B cell (primary cell): ENCODE data around the gene SCP2. TPM values are rescaled to one million over a fixed set of nuclear protein-coding genes. Genes with fewer than 3 reads are reported as not detected.

Source experiments
- ATAC-seq: fragments of 200-7000 bp; cut with Tn5 transposase; one replicate; pipeline ENCODE4 v1.10.0; 2021; ENCODE audit warnings: low read depth, mild to moderate bottlenecking, moderate number of reproducible peaks, moderate library complexity
- CTCF ChIA-PET: fragments of 350-600 bp; sonication (Branson Sonifier 250); formaldehyde crosslinking; loops from one replicate; lab custom pipeline; 2021; ENCODE audit warnings: antibody characterized with exemption, inconsistent platforms; lab: Charles Lee
- POLR2A ChIA-PET: fragments of 350-600 bp; sonication (Branson Sonifier 250); formaldehyde crosslinking; loops from one replicate; lab custom pipeline; 2021; ENCODE audit warnings: antibody characterized with exemption; lab: Charles Lee
- DNase-seq: peaks from one replicate; pipeline ENCODE4 v3.0.0; 2013
- H2AFZ ChIP-seq: 2 replicates; pipeline ENCODE4 v1.6.1; 2012; ENCODE audit warnings: mild to moderate bottlenecking, low read depth, low read length; ENCODE audit not compliant: insufficient read depth, poor library complexity, severe bottlenecking
- H3K27ac ChIP-seq, 2 donors: 1 replicate in 1 of 2; 2 replicates in 1 of 2; pipeline ENCODE4 v1.5.1; 2012 to 2013; ENCODE audit warnings: low read length in 2 of 2, mild to moderate bottlenecking in 2 of 2, moderate library complexity in 1 of 2
- H3K27me3 ChIP-seq, 4 experiments: fragments of 200-600 bp in 1 of 4; sonication (generic) in 1 of 4; replicated peaks in 1 of 4; 1 replicate in 2 of 4; 2 replicates in 2 of 4; pipeline versions ENCODE4 v1.6.1 to v1.7.0; 2013 to 2016; ENCODE audit warnings: low read length in 3 of 4, mild to moderate bottlenecking in 2 of 4, mixed read lengths in 1 of 4, moderate library complexity in 1 of 4; ENCODE audit not compliant: insufficient read depth in 4 of 4, control insufficient read depth in 3 of 4; ENCODE audit errors: control extremely low read depth in 1 of 4
- H3K36me3 ChIP-seq, 2 experiments: replicated peaks in 1 of 2; 1 replicate in 1 of 2; 2 replicates in 1 of 2; pipeline versions ENCODE4 v1.6.1 to v1.7.1; 2013; ENCODE audit warnings: low read length in 1 of 2; ENCODE audit not compliant: insufficient read depth in 2 of 2, control insufficient read depth in 1 of 2; ENCODE audit errors: control extremely low read depth in 1 of 2, extremely low read depth in 1 of 2
- H3K4me1 ChIP-seq, 2 donors: fragments of 200-600 bp in 1 of 2; sonication (generic) in 1 of 2; 1 replicate in 1 of 2; 2 replicates in 1 of 2; pipeline versions ENCODE4 v1.5.1 to v1.6.1; 2013 to 2017; ENCODE audit warnings: low read length in 2 of 2; ENCODE audit not compliant: control insufficient read depth in 2 of 2, insufficient read depth in 2 of 2
- H3K4me2 ChIP-seq: replicated peaks from 2 replicates; pipeline ENCODE3; 2012; ENCODE audit warnings: mild to moderate bottlenecking, low read depth, low read length; ENCODE audit not compliant: poor library complexity, severe bottlenecking
- H3K4me3 ChIP-seq, 5 experiments: fragments of 200-600 bp in 1 of 5; sonication (generic) in 1 of 5; 1 replicate in 3 of 5; 2 replicates in 2 of 5; pipeline versions ENCODE4 v1.5.1 to v1.7.0; 2011 to 2016; ENCODE audit warnings: low read length in 4 of 5, mild to moderate bottlenecking in 4 of 5, low read depth in 2 of 5, control low read depth in 1 of 5, moderate library complexity in 1 of 5; ENCODE audit not compliant: insufficient read depth in 1 of 5; ENCODE audit errors: control extremely low read depth in 1 of 5, extremely low read depth in 1 of 5
- H3K79me2 ChIP-seq: fragments of 200-600 bp; sonication (generic); one replicate; pipeline ENCODE4 v1.6.0; 2016; ENCODE audit warnings: low read length; ENCODE audit not compliant: control insufficient read depth, insufficient read depth
- H3K9ac ChIP-seq: fragments of 200-600 bp; sonication (generic); 2 replicates; pipeline ENCODE4 v1.6.1; 2017; ENCODE audit warnings: mild to moderate bottlenecking, low read length, moderate library complexity
- H3K9me3 ChIP-seq, 3 donors: one replicate each; pipeline versions ENCODE4 v1.6.1 to v1.7.1; 2013; ENCODE audit warnings: low read length in 2 of 3; ENCODE audit not compliant: control insufficient read depth in 2 of 3, insufficient read depth in 1 of 3; ENCODE audit errors: control extremely low read depth in 1 of 3
- H4K20me1 ChIP-seq: 2 replicates; pipeline ENCODE4 v1.6.0; 2012; ENCODE audit warnings: mild to moderate bottlenecking, low read length; ENCODE audit not compliant: insufficient read depth, control insufficient read depth, poor library complexity, severe bottlenecking
- H3K27ac Mint-ChIP-seq: one replicate; pipeline ENCODE4 v1.8.0; 2021; ENCODE audit warnings: mixed read lengths
- H3K27me3 Mint-ChIP-seq: one replicate; pipeline ENCODE4 v1.8.0; 2021; ENCODE audit warnings: mixed read lengths
- H3K4me1 Mint-ChIP-seq: one replicate; pipeline ENCODE4 v1.8.0; 2021; ENCODE audit warnings: mixed read lengths
- H3K4me3 Mint-ChIP-seq: one replicate; pipeline ENCODE4 v1.8.0; 2021; ENCODE audit warnings: mixed read lengths
- H3K9me3 Mint-ChIP-seq: one replicate; pipeline ENCODE4 v1.8.0; 2022; ENCODE audit warnings: mixed read lengths; ENCODE audit not compliant: insufficient read depth
- EZH2 ChIP-seq: IDR thresholded peaks from 2 replicates; pipeline ENCODE4 v1.6.1; 2012; ENCODE audit warnings: borderline replicate concordance, low read depth, mild to moderate bottlenecking, moderate library complexity, low read length; ENCODE audit not compliant: insufficient read depth, poor library complexity, severe bottlenecking
- WGBS: methylation state at CpG from one replicate; pipeline ENCODE4 v1.1.5; 2013; ENCODE audit warnings: missing lambda C conversion rate; ENCODE audit not compliant: insufficient coverage; 5-methylcytosine and 5-hydroxymethylcytosine counted together
- intact Hi-C: fragments of 100-400 bp; cut with micrococcal nuclease; formaldehyde crosslinking; loops from one replicate; pipeline ENCODE4 v1.10.0; 2022
- polyA plus RNA-seq: library from polyadenylated mRNA; depleted of rRNA; stranded (reverse); fragments of >200 nt; gene quantifications from 2 replicates; pipeline ENCODE4 v1.2.3, GENCODE V29; 2012
- total RNA-seq, 2 donors: library from RNA; stranded (reverse); fragments of 120-200 nt in 1 of 2; gene quantifications; 1 replicate in 1 of 2; 2 replicates in 1 of 2; pipeline versions ENCODE4 v1.2.3 to v1.2.4, GENCODE V29; 2013 to 2022
- TF ChIP-seq, protein P1 (sequence below): fragments of 200-600 bp; IDR thresholded peaks from one replicate; pipeline ENCODE4 v1.8.0; 2022; ENCODE audit warnings: antibody characterized with exemption, mild to moderate bottlenecking

SCP2 gene
- total and polyA plus RNA-seq, 2 donors (not counting 1 experiment from before 2014, with no cell fraction given), result 19.4 to 46.6 TPM

DNA sequence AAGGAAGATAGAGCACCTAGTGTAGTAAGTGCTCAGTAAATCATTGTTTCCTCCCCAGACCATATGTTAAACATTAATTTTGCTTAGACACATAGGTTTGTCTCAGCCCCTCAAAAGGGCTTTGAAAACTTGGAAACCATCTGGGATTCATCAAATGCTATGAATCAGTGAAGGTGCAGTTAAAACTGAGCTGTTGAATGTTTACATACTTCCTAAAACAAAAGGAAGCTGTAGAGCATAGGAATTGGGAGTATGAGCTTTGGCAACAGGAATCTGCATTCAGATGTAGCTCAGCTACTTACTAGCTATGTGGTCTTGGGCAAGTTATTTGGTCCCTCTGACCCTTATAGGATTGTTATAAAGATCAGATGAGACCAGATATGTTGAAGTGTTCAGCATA is 116.2 kb downstream of the SCP2 start:
- H3K4me1 Mint-ChIP-seq, result no peaks in the 10 kb centered on the region
- no peak overlapping the region for H3K27ac Mint-ChIP-seq
- Histone ChIP-seq H2AFZ (no peak overlapping the region), H3K36me3 (peaks cover 11 to 42% of the 10 kb centered on the region in 2 experiments), H3K4me2 (no peak overlapping the region), H3K27me3 (no peaks in the 10 kb centered on the region), H3K9me3 (no peaks in the 10 kb centered on the region), H3K27ac (no peak overlapping the region), H3K9ac (no peak overlapping the region), H3K4me1 (no peaks in the 10 kb centered on the region), H3K4me3 (no peak overlapping the region), H4K20me1 (peaks cover 4% of the 10 kb centered on the region), H3K79me2 (no peaks in the 10 kb centered on the region)
- ChIA-PET CTCF (no interaction called here), POLR2A (no interaction called here)
- H3K9me3 Mint-ChIP-seq, result no peaks in the 10 kb centered on the region
- H3K4me3 Mint-ChIP-seq, result no peak overlapping the region
- TF ChIP-seq, protein P1, sequence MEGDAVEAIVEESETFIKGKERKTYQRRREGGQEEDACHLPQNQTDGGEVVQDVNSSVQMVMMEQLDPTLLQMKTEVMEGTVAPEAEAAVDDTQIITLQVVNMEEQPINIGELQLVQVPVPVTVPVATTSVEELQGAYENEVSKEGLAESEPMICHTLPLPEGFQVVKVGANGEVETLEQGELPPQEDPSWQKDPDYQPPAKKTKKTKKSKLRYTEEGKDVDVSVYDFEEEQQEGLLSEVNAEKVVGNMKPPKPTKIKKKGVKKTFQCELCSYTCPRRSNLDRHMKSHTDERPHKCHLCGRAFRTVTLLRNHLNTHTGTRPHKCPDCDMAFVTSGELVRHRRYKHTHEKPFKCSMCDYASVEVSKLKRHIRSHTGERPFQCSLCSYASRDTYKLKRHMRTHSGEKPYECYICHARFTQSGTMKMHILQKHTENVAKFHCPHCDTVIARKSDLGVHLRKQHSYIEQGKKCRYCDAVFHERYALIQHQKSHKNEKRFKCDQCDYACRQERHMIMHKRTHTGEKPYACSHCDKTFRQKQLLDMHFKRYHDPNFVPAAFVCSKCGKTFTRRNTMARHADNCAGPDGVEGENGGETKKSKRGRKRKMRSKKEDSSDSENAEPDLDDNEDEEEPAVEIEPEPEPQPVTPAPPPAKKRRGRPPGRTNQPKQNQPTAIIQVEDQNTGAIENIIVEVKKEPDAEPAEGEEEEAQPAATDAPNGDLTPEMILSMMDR, result no peak
- no peak for TF ChIP-seq EZH2
- H3K27me3 Mint-ChIP-seq, result no peaks in the 10 kb centered on the region
- ATAC-seq (no peak), DNase-seq (no peak)
- intact Hi-C loops, result no loop called here

DNA sequence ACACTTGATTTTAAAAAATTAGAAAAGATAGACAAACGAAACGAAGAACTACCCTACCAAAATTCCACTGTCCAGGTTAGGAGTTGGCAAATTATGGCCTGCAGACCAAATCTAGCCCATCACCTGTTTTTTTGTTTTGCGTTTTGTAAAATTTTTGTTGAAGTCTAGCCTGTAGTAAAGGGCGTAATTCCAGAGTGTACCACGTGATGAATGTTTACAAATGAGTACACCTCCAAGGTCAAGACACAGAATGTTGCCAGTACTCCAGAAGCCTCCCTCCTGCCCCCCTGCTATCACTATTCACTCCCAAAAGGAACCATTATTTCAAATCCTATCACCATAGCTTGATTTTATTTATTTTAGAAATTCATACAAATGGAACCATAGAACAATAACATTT is 117.8 kb downstream of the SCP2 start:
- H3K27ac ChIP-seq, result no peak overlapping the region
- DNase-seq, result no peak
- no peaks in the 10 kb centered on the region for H3K27me3 Mint-ChIP-seq
- no peaks in the 10 kb centered on the region for H3K9me3 ChIP-seq
- ChIA-PET POLR2A (no interaction called here), CTCF (no interaction called here)
- H3K9me3 Mint-ChIP-seq, result no peaks in the 10 kb centered on the region
- peaks cover 15 to 38% of the 10 kb centered on the region in 2 experiments for H3K36me3 ChIP-seq
- no peak overlapping the region for H3K4me2 ChIP-seq
- no peaks in the 10 kb centered on the region for H3K4me1 Mint-ChIP-seq
- no peaks in the 10 kb centered on the region for H3K4me1 ChIP-seq
- no peak for ATAC-seq
- no peaks in the 10 kb centered on the region for H3K27me3 ChIP-seq
- no peak overlapping the region for H3K4me3 Mint-ChIP-seq
- WGBS, result no CpG with 5 or more reads among the region's 5 CpGs
- no peak overlapping the region for H2AFZ ChIP-seq
- H3K9ac ChIP-seq, result no peak overlapping the region
- H3K79me2 ChIP-seq, result no peaks in the 10 kb centered on the region
- no peak overlapping the region for H3K4me3 ChIP-seq
- H3K27ac Mint-ChIP-seq, result no peak overlapping the region
- intact Hi-C loops, result no loop called here
- peaks cover 4% of the 10 kb centered on the region for H4K20me1 ChIP-seq
- TF ChIP-seq, protein P1, result no peak
- no peak for TF ChIP-seq EZH2
